GM12878 (cell line): Measurements from ENCODE around the gene DISP2. TPM values are rescaled to one million over a fixed set of nuclear protein-coding genes. Genes with fewer than 3 reads are reported as not detected.

Experiments used
- ATAC-seq: fragments of 200-7000 bp; cut with Tn5 transposase; 3 replicates; pipeline ENCODE4 v1.9.1; 2020; ENCODE audit warnings: mild to moderate bottlenecking, moderate library complexity
- BruUV-seq: library from RNA; stranded (reverse); fragments of 400-500 nt; replicated peaks from 2 replicates; lab custom pipeline; 2021; lab: Mats Ljungman, UMichigan
- CTCF ChIA-PET: fragments of 300-600 bp; sonication (Branson Sonifier 250); formaldehyde crosslinking; extraction: SDS; loops from one replicate; lab custom pipeline; 2021; ENCODE audit warnings: inconsistent platforms; lab: Yijun Ruan, JAX
- POLR2A ChIA-PET: fragments of 350-600 bp; formaldehyde crosslinking; extraction: SDS; loops from one replicate; lab custom pipeline; 2021; ENCODE audit warnings: inconsistent platforms; lab: Charles Lee
- RAD21 ChIA-PET: fragments of 300-600 bp; sonication (Branson Sonifier 250); formaldehyde crosslinking; loops from one replicate; lab custom pipeline; 2023; ENCODE audit warnings: antibody characterized with exemption; ENCODE audit not compliant: unreplicated experiment; lab: Charles Lee
- SMC1A ChIA-PET: fragments of 300-600 bp; sonication (Branson Sonifier 250); formaldehyde crosslinking; loops from one replicate; lab custom pipeline; 2023; ENCODE audit not compliant: unreplicated experiment, uncharacterized antibody; lab: Charles Lee
- DNase-seq: peaks from one replicate; pipeline ENCODE4 v3.0.0-alpha.2; 2011; ENCODE audit warnings: low read depth, low spot score
- FAIRE-seq: peaks from 3 replicates; lab custom pipeline; 2011; peaks lifted over from hg19 to GRCh38; lab: Jason Lieb, UNC
- H2AFZ ChIP-seq: 2 replicates; pipeline ENCODE4 v1.6.0; 2011; ENCODE audit warnings: low read depth, low read length, control low read depth; ENCODE audit not compliant: control insufficient read depth
- H3K27ac ChIP-seq: 2 replicates; pipeline ENCODE4 v1.5.1; 2011; ENCODE audit warnings: control low read depth; ENCODE audit not compliant: control insufficient read depth, insufficient read depth
- H3K27me3 ChIP-seq, 2 experiments: replicated peaks in 1 of 2; 2 replicates each; pipeline versions ENCODE4 v1.6.0 to v1.6.1; 2011; ENCODE audit warnings: low read length in 1 of 2; ENCODE audit not compliant: control insufficient read depth in 2 of 2, insufficient read depth in 2 of 2
- H3K36me3 ChIP-seq, 2 experiments: 2 replicates each; pipeline ENCODE4 v1.5.1; 2011; ENCODE audit warnings: low read length in 1 of 2; ENCODE audit not compliant: control insufficient read depth in 2 of 2, insufficient read depth in 2 of 2
- H3K4me1 ChIP-seq: 2 replicates; pipeline ENCODE4 v1.6.1; 2011; ENCODE audit warnings: mild to moderate bottlenecking, low read length, moderate library complexity, mixed read lengths; ENCODE audit not compliant: control insufficient read depth, insufficient read depth
- H3K4me2 ChIP-seq: 2 replicates; pipeline ENCODE4 v1.6.0; 2011; ENCODE audit warnings: control low read depth; ENCODE audit not compliant: control insufficient read depth, insufficient read depth
- H3K4me3 ChIP-seq: fragments of 200-600 bp; sonication (generic); 2 replicates; pipeline ENCODE4 v1.5.1; 2016
- H3K79me2 ChIP-seq: 2 replicates; pipeline ENCODE4 v1.6.0; 2011; ENCODE audit warnings: low read length; ENCODE audit not compliant: control insufficient read depth, insufficient read depth
- H3K9ac ChIP-seq: 2 replicates; pipeline ENCODE4 v1.8.0; 2011; ENCODE audit warnings: low read length, control low read depth, mixed read lengths; ENCODE audit not compliant: control insufficient read depth, insufficient read depth
- H3K9me3 ChIP-seq: replicated peaks from 3 replicates; pipeline ENCODE4 v1.5.1; 2011; ENCODE audit warnings: mild to moderate bottlenecking, low read length; ENCODE audit not compliant: control insufficient read depth, insufficient read depth
- H4K20me1 ChIP-seq: 2 replicates; pipeline ENCODE4 v1.6.0; 2011; ENCODE audit not compliant: control insufficient read depth, insufficient read depth
- BCL11A ChIP-seq: IDR thresholded peaks from 2 replicates; pipeline ENCODE4 v1.6.1; 2011; ENCODE audit warnings: low read depth, low read length
- CBX5 ChIP-seq: sonication (generic); IDR thresholded peaks from 2 replicates; pipeline ENCODE4 v1.6.1; 2016; ENCODE audit warnings: low read depth, moderate library complexity, mild to moderate bottlenecking, inconsistent platforms
- EED ChIP-seq: sonication (generic); IDR thresholded peaks from 2 replicates; pipeline ENCODE4 v1.6.1; 2016; ENCODE audit warnings: antibody characterized with exemption, low read depth
- JUND ChIP-seq: IDR thresholded peaks from 2 replicates; pipeline ENCODE4 v1.6.1; 2012; ENCODE audit warnings: low read depth, mild to moderate bottlenecking, low read length, improper control_type of control experiment, moderate library complexity
- KLF5 ChIP-seq: fragments of 450-650 bp; IDR thresholded peaks from 2 replicates; pipeline ENCODE4 v1.6.1; 2014; ENCODE audit warnings: mild to moderate bottlenecking; ENCODE audit not compliant: partially characterized antibody
- MEF2A ChIP-seq: IDR thresholded peaks from 2 replicates; pipeline ENCODE4 v1.6.1; 2011; ENCODE audit warnings: low read depth, mild to moderate bottlenecking, low read length, moderate library complexity; ENCODE audit not compliant: insufficient read depth
- NFYB ChIP-seq: IDR thresholded peaks from 2 replicates; pipeline ENCODE4 v1.6.1; 2011; ENCODE audit warnings: low read depth, mild to moderate bottlenecking, low read length, improper control_type of control experiment, moderate library complexity; ENCODE audit not compliant: insufficient read depth
- RUNX3 ChIP-seq: IDR thresholded peaks from 2 replicates; pipeline ENCODE4 v1.6.1; 2012; ENCODE audit warnings: low read length, inconsistent platforms
- SMAD1 ChIP-seq: fragments of 450-650 bp; IDR thresholded peaks from 2 replicates; pipeline ENCODE4 v1.6.1; 2018; ENCODE audit warnings: mild to moderate bottlenecking, low read depth; ENCODE audit not compliant: partially characterized antibody
- SUPT20H ChIP-seq: IDR thresholded peaks from 2 replicates; pipeline ENCODE4 v1.6.1; 2011; ENCODE audit warnings: low read depth, mild to moderate bottlenecking, low read length, moderate library complexity, borderline replicate concordance; ENCODE audit not compliant: control insufficient read depth
- TARDBP ChIP-seq: IDR thresholded peaks from 2 replicates; pipeline ENCODE4 v1.6.1; 2016; ENCODE audit warnings: borderline replicate concordance
- TBL1XR1 ChIP-seq: IDR thresholded peaks from 2 replicates; pipeline ENCODE4 v1.6.1; 2012; ENCODE audit warnings: low read depth, low read length, improper control_type of control experiment
- TCF3 ChIP-seq: IDR thresholded peaks from 2 replicates; pipeline ENCODE4 v1.6.1; 2012; ENCODE audit warnings: low read depth, mild to moderate bottlenecking, low read length, borderline replicate concordance; ENCODE audit not compliant: insufficient read depth
- ZNF217 ChIP-seq: fragments of 450-650 bp; IDR thresholded peaks from 2 replicates; pipeline ENCODE4 v1.6.1; 2017; ENCODE audit warnings: antibody characterized with exemption, mild to moderate bottlenecking
- WGBS: methylation state at CpG from one replicate; pipeline ENCODE4 v1.1.6; 2016; ENCODE audit warnings: low lambda C conversion rate; ENCODE audit not compliant: insufficient replicate concordance, insufficient coverage; ENCODE audit errors: missing lambda C conversion rate; 5-methylcytosine and 5-hydroxymethylcytosine counted together
- in situ Hi-C: fragments of 300-500 bp; cut with MboI; formaldehyde crosslinking; loops from 9 replicates; pipeline ENCODE4 v1.14.3; 2018; ENCODE audit warnings: mixed read lengths
- intact Hi-C: fragments of 100-400 bp; cut with micrococcal nuclease; formaldehyde crosslinking; loops from one replicate; pipeline ENCODE4 v1.14.2; 2022; ENCODE audit not compliant: unreplicated experiment
- polyA plus RNA-seq, 11 experiments: library from polyadenylated mRNA; depleted of rRNA in 4 of 11; unstranded in 6 of 11; stranded (reverse) in 5 of 11; fragments of >200 nt; fragmentation: Nextera tagmentation in 4 of 11; fragmentation: Illumina TruSeq in 1 of 11; extraction: Ambion mirVana in 4 of 11; extraction: Trizol in 1 of 11; gene quantifications; 1 replicate in 1 of 11; 2 replicates in 10 of 11; pipeline versions ENCODE4 v1.2.1 to v1.2.3, GENCODE V29; 2011 to 2016; ENCODE audit warnings: inconsistent platforms in 2 of 11, missing spikeins in 2 of 11, low read depth in 1 of 11
- total RNA-seq, 4 experiments: library from RNA; depleted of rRNA in 3 of 4; stranded (reverse); fragments of >200 nt in 3 of 4; fragmentation: Illumina TruSeq in 1 of 4; extraction: Trizol in 1 of 4; gene quantifications; 2 replicates each; pipeline versions ENCODE4 v1.2.1 to v1.2.3, GENCODE V29; 2013 to 2021
- TF ChIP-seq, protein P1 (sequence below): fragments of 450-650 bp; IDR thresholded peaks from 2 replicates; pipeline ENCODE4 v1.6.1; 2017; ENCODE audit warnings: mild to moderate bottlenecking, low read depth, inconsistent platforms; ENCODE audit not compliant: poor library complexity, severe bottlenecking
- TF ChIP-seq, protein P2 (sequence below), 3 experiments: IDR thresholded peaks in 2 of 3; conservative IDR thresholded peaks in 1 of 3; 2 replicates each; pipeline ENCODE4 v1.5.1; 2011; ENCODE audit warnings: low read depth in 3 of 3, low read length in 3 of 3, mild to moderate bottlenecking in 3 of 3, control low read depth in 2 of 3, moderate library complexity in 2 of 3, inconsistent platforms in 1 of 3, mixed read lengths in 1 of 3; ENCODE audit not compliant: control insufficient read depth in 2 of 3, insufficient read depth in 1 of 3; ENCODE audit errors: extremely low read depth in 1 of 3
- TF ChIP-seq, protein P3 (sequence below): IDR thresholded peaks from 2 replicates; pipeline ENCODE4 v1.6.1; 2011; ENCODE audit warnings: low read depth, mild to moderate bottlenecking, low read length, moderate library complexity, borderline replicate concordance; ENCODE audit errors: extremely low read depth
- TF ChIP-seq, protein P4 (sequence below): fragments of 450-650 bp; IDR thresholded peaks from 2 replicates; pipeline ENCODE4 v1.6.1; 2014; ENCODE audit warnings: mild to moderate bottlenecking

Gene DISP2
- total and polyA plus RNA-seq, 10 of the 15 experiments (the other 5 are each of a cell fraction or from before 2014, with no cell fraction given): under 0.01 to 0.20 (median 0.12) TPM; not detected in 7

DNA sequence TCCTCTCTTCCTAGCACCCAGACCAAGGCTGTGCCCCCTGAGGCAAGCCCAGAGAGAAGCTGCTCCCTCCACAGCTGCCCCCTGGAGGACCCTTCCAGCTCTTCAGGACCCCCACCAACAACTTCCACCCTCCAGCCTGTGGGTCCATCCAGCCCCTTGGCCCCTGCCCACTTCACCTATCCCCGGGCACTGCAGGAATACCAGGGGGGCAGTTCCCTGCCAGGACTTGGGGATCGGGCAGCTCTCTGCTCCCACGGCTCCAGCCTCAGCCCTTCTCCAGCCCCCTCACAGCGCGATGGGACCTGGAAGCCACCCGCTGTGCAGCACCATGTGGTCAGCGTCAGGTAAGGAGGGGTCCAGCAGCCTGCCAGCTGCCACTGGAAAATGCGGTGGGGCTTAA is 5.6 kb downstream of the DISP2 start:
- no peaks in the 10 kb centered on the region for H3K9me3 ChIP-seq
- H3K79me2 ChIP-seq: no peaks in the 10 kb centered on the region
- no peak for ATAC-seq
- ChIA-PET RAD21 (interaction anchor here (1.0 kb wide), 1 partner anchor 105 kb away, joined by 3 read pairs; no protein-coding TSS in a partner anchor), POLR2A (interaction anchor here (0.5 kb wide), 1 partner anchor 171 kb away, joined by 3 read pairs; no protein-coding TSS in a partner anchor), CTCF (no interaction called here), SMC1A (no interaction called here)
- no peaks in the 10 kb centered on the region for H4K20me1 ChIP-seq
- no peak overlapping the region for H3K27ac ChIP-seq
- no TSS peak for BruUV-seq
- H3K27me3 ChIP-seq: peaks cover 0 to 4% of the 10 kb centered on the region in 2 experiments
- H3K36me3 ChIP-seq: no peaks in the 10 kb centered on the region
- no peak for DNase-seq
- no peak overlapping the region for H3K9ac ChIP-seq
- no peak overlapping the region for H3K4me2 ChIP-seq
- intact Hi-C loops (no loop called here), in situ Hi-C loops (no loop called here)
- H3K4me3 ChIP-seq: no peak overlapping the region
- no peak for FAIRE-seq
- WGBS: 79% methylated on average over 8 of the region's 8 CpGs
- peaks cover 10% of the 10 kb centered on the region for H3K4me1 ChIP-seq
- H2AFZ ChIP-seq: no peak overlapping the region
- TF ChIP-seq TCF3 (no peak), SUPT20H (no peak), RUNX3 (no peak), MEF2A (no peak), JUND (no peak), ZNF217 (no peak), TBL1XR1 (no peak), BCL11A (no peak), CBX5 (no peak), TARDBP (no peak), SMAD1 (no peak), EED (no peak), NFYB (no peak), KLF5 (no peak)
- TF ChIP-seq, protein P1, sequence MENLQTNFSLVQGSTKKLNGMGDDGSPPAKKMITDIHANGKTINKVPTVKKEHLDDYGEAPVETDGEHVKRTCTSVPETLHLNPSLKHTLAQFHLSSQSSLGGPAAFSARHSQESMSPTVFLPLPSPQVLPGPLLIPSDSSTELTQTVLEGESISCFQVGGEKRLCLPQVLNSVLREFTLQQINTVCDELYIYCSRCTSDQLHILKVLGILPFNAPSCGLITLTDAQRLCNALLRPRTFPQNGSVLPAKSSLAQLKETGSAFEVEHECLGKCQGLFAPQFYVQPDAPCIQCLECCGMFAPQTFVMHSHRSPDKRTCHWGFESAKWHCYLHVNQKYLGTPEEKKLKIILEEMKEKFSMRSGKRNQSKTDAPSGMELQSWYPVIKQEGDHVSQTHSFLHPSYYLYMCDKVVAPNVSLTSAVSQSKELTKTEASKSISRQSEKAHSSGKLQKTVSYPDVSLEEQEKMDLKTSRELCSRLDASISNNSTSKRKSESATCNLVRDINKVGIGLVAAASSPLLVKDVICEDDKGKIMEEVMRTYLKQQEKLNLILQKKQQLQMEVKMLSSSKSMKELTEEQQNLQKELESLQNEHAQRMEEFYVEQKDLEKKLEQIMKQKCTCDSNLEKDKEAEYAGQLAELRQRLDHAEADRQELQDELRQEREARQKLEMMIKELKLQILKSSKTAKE: no peak
- TF ChIP-seq, protein P2, sequence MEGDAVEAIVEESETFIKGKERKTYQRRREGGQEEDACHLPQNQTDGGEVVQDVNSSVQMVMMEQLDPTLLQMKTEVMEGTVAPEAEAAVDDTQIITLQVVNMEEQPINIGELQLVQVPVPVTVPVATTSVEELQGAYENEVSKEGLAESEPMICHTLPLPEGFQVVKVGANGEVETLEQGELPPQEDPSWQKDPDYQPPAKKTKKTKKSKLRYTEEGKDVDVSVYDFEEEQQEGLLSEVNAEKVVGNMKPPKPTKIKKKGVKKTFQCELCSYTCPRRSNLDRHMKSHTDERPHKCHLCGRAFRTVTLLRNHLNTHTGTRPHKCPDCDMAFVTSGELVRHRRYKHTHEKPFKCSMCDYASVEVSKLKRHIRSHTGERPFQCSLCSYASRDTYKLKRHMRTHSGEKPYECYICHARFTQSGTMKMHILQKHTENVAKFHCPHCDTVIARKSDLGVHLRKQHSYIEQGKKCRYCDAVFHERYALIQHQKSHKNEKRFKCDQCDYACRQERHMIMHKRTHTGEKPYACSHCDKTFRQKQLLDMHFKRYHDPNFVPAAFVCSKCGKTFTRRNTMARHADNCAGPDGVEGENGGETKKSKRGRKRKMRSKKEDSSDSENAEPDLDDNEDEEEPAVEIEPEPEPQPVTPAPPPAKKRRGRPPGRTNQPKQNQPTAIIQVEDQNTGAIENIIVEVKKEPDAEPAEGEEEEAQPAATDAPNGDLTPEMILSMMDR (IDR thresholded peaks at IDR 0.05 in 2 of 3, conservative IDR thresholded peaks at IDR 0.05 in 1 of 3; ENCODE audit: control insufficient read depth in 2 of 3, extremely low read depth in 1 of 3, insufficient read depth in 1 of 3, low read depth in 3 of 3, low read length in 3 of 3): no peak
- TF ChIP-seq, protein P3, sequence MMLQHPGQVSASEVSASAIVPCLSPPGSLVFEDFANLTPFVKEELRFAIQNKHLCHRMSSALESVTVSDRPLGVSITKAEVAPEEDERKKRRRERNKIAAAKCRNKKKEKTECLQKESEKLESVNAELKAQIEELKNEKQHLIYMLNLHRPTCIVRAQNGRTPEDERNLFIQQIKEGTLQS: no peak
- TF ChIP-seq, protein P4, sequence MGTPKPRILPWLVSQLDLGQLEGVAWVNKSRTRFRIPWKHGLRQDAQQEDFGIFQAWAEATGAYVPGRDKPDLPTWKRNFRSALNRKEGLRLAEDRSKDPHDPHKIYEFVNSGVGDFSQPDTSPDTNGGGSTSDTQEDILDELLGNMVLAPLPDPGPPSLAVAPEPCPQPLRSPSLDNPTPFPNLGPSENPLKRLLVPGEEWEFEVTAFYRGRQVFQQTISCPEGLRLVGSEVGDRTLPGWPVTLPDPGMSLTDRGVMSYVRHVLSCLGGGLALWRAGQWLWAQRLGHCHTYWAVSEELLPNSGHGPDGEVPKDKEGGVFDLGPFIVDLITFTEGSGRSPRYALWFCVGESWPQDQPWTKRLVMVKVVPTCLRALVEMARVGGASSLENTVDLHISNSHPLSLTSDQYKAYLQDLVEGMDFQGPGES: no peak
